Measurements from ENCODE around the gene SLC19A2. TPM values are rescaled to one million over a fixed set of nuclear protein-coding genes. Genes with fewer than 3 reads are reported as not detected.
A peak's percentile ranks its signal among the peaks of the same experiment; 100 is the strongest.

SLC19A2 gene
- polyA plus RNA-seq, 1 donor from 2014 or later: 45.8 TPM

DNA sequence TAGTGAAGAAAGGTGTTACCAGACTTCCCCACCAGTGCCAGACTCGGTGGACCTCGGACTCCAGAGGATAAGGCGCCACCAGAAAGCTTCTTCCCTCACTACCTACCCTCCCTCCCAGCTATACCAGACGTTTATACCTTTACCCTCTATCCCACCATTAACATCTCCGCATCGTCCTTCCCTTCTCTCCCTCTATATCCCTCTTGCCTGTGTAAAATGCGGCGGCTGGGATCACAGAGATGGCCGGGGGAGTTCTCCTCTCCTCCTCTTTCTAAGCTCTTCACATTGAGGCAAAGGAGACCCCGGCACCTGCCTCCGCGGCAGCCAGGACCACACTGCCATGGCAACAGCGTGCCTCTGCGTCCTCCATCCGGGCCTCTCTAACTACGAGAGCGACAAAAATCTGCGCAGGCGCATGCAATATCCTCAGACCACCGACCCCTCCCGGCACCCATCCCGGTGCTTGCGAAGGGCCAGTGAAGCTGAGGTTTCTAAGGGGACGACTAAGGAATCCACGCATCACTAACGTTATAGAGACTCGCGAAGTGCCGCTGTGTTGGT is 58.6 kb downstream of the SLC19A2 start, which contains the start of gene CCDC181:
Gene CCDC181 (minus strand): TSS at position 394 of the 561 bp plus-strand sequence. CDS start 2,547 bp downstream, outside the sequence.
- TF ChIP-seq, protein P1, sequence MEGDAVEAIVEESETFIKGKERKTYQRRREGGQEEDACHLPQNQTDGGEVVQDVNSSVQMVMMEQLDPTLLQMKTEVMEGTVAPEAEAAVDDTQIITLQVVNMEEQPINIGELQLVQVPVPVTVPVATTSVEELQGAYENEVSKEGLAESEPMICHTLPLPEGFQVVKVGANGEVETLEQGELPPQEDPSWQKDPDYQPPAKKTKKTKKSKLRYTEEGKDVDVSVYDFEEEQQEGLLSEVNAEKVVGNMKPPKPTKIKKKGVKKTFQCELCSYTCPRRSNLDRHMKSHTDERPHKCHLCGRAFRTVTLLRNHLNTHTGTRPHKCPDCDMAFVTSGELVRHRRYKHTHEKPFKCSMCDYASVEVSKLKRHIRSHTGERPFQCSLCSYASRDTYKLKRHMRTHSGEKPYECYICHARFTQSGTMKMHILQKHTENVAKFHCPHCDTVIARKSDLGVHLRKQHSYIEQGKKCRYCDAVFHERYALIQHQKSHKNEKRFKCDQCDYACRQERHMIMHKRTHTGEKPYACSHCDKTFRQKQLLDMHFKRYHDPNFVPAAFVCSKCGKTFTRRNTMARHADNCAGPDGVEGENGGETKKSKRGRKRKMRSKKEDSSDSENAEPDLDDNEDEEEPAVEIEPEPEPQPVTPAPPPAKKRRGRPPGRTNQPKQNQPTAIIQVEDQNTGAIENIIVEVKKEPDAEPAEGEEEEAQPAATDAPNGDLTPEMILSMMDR (IDR thresholded peaks at IDR 0.05; ENCODE audit: poor library complexity, severe bottlenecking): no peak
- TF ChIP-seq POLR2AphosphoS5 (IDR thresholded peaks at IDR 0.05): peak; percentile 60
- peak; percentile 73 for TF ChIP-seq TAF1 (IDR thresholded peaks at IDR 0.05; ENCODE audit: low read depth)
- TF ChIP-seq MXI1 (conservative IDR thresholded peaks at IDR 0.05; ENCODE audit: poor library complexity, severe bottlenecking): peak; percentile 94
- peak; percentile 66 for TF ChIP-seq SMC3 (conservative IDR thresholded peaks at IDR 0.05; ENCODE audit: poor library complexity)
- peak; percentile 60 for TF ChIP-seq EP300 (conservative IDR thresholded peaks at IDR 0.05; ENCODE audit: poor library complexity, severe bottlenecking)
- TF ChIP-seq EZH2 (IDR thresholded peaks at IDR 0.05; ENCODE audit: borderline replicate concordance, insufficient read depth, low read length, poor library complexity, severe bottlenecking): no peak
- TF ChIP-seq, protein P2, sequence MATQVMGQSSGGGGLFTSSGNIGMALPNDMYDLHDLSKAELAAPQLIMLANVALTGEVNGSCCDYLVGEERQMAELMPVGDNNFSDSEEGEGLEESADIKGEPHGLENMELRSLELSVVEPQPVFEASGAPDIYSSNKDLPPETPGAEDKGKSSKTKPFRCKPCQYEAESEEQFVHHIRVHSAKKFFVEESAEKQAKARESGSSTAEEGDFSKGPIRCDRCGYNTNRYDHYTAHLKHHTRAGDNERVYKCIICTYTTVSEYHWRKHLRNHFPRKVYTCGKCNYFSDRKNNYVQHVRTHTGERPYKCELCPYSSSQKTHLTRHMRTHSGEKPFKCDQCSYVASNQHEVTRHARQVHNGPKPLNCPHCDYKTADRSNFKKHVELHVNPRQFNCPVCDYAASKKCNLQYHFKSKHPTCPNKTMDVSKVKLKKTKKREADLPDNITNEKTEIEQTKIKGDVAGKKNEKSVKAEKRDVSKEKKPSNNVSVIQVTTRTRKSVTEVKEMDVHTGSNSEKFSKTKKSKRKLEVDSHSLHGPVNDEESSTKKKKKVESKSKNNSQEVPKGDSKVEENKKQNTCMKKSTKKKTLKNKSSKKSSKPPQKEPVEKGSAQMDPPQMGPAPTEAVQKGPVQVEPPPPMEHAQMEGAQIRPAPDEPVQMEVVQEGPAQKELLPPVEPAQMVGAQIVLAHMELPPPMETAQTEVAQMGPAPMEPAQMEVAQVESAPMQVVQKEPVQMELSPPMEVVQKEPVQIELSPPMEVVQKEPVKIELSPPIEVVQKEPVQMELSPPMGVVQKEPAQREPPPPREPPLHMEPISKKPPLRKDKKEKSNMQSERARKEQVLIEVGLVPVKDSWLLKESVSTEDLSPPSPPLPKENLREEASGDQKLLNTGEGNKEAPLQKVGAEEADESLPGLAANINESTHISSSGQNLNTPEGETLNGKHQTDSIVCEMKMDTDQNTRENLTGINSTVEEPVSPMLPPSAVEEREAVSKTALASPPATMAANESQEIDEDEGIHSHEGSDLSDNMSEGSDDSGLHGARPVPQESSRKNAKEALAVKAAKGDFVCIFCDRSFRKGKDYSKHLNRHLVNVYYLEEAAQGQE (IDR thresholded peaks at IDR 0.05; ENCODE audit: borderline replicate concordance): peak; percentile 34
- peak; percentile 58 for TF ChIP-seq RAD21 (conservative IDR thresholded peaks at IDR 0.05)
- Histone ChIP-seq H3K4me2 (ENCODE audit: low read length) (peak within 1 kb of the TSS; percentile 82), H3K4me3 (ENCODE audit: low read length) (peak within 1 kb of the TSS; percentile 73), H3K36me3 (ENCODE audit: insufficient read depth, low read length) (no peaks in the 10 kb centered on the region), H3K27me3 (ENCODE audit: insufficient read depth, low read depth, low read length) (no peaks in the 10 kb centered on the region), H3K27ac (ENCODE audit: low read length) (peak within 1 kb of the TSS; percentile 69), H3F3A (ENCODE audit: insufficient read depth, low read length, poor library complexity, severe bottlenecking) (no peaks in the 10 kb centered on the region), H4K20me1 (ENCODE audit: insufficient read depth) (no peaks in the 10 kb centered on the region), H3K9me3 (ENCODE audit: low read length) (no peaks in the 10 kb centered on the region), H3K9me2 (ENCODE audit: insufficient read depth, low read length) (no peaks in the 10 kb centered on the region), H2AFZ (ENCODE audit: low read depth, low read length) (peak within 1 kb of the TSS; percentile 80), H3K9ac (ENCODE audit: low read length) (peak within 1 kb of the TSS; percentile 70), H3K79me2 (replicated peaks; ENCODE audit: insufficient read depth, low read length) (peaks cover 13% of the 10 kb centered on the region)

DNA sequence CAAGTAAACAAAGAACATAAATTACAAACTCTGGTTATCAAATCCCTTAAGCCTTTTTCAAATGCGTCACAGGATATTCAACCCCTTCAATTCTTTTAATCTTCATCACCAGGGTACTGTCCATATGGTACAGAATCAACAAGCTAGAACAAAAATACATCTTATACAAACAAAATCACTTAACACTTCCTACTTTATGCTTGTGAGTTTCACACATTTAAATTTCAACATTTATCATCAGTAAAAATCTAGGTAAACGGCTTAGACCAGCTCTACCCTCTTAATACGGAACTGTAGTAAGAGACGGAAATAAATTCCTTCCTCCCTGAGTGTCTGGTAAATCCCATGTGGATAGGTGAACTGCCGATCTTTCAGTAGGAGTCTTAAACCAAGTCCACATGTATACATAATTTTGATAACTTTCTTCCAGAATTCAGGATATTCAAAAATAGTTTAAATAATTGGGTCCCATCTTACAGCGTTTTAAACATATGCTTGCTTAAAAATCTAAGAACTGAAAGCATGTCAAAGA is 59.5 kb downstream of the SLC19A2 start:
- H3K27ac ChIP-seq (ENCODE audit: low read length): no peak overlapping the region
- no peaks in the 10 kb centered on the region for H3K36me3 ChIP-seq (ENCODE audit: insufficient read depth, low read length)
- H4K20me1 ChIP-seq (ENCODE audit: insufficient read depth): no peaks in the 10 kb centered on the region
- peak overlapping the region; percentile 4 for H2AFZ ChIP-seq (ENCODE audit: low read depth, low read length)
- H3K9me2 ChIP-seq (ENCODE audit: insufficient read depth, low read length): no peaks in the 10 kb centered on the region
- peak overlapping the region; percentile 73 for H3K4me3 ChIP-seq (ENCODE audit: low read length)
- H3K9ac ChIP-seq (ENCODE audit: low read length): peak overlapping the region; percentile 70
- no peak for TF ChIP-seq TAF1 (IDR thresholded peaks at IDR 0.05; ENCODE audit: low read depth)
- no peak for TF ChIP-seq EP300 (conservative IDR thresholded peaks at IDR 0.05; ENCODE audit: poor library complexity, severe bottlenecking)
- TF ChIP-seq SMC3 (conservative IDR thresholded peaks at IDR 0.05; ENCODE audit: poor library complexity): no peak
- no peak for TF ChIP-seq EZH2 (IDR thresholded peaks at IDR 0.05; ENCODE audit: borderline replicate concordance, insufficient read depth, low read length, poor library complexity, severe bottlenecking)
- no peaks in the 10 kb centered on the region for H3F3A ChIP-seq (ENCODE audit: insufficient read depth, low read length, poor library complexity, severe bottlenecking)
- peak overlapping the region; percentile 57 for H3K4me2 ChIP-seq (ENCODE audit: low read length)
- no peaks in the 10 kb centered on the region for H3K9me3 ChIP-seq (ENCODE audit: low read length)
- H3K79me2 ChIP-seq (replicated peaks; ENCODE audit: insufficient read depth, low read length): peaks cover 13% of the 10 kb centered on the region
- H3K27me3 ChIP-seq (ENCODE audit: insufficient read depth, low read depth, low read length): no peaks in the 10 kb centered on the region
